ENCODE data around the gene STEAP3. TPM values are rescaled to one million over a fixed set of nuclear protein-coding genes. Genes with fewer than 3 reads are reported as not detected.

STEAP3 gene
- total RNA-seq, 1 donor from 2014 or later = 0.94 TPM

DNA sequence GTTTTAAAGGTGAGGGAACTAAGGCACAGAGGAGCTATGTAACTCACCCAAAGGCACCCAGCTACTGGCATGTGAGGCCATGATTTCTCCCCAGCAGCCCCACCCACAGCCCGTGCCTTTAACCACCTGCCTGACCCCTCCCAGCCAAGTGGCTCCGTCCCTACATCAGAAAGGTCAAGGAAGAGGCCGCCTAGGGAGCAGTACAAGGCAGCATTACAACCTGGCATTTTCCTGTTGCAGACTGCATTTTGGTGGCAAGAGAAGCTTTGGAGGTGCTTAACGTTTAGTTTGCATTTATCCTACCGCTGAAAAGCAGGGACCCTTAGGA is 17.5 kb downstream of the STEAP3 start:
- Mint-ChIP-seq H3K36me3 (no peaks in the 10 kb centered on the region), H3K27ac (no peak overlapping the region), H3K4me3 (no peak overlapping the region), H3K9me3 (no peaks in the 10 kb centered on the region), H3K4me1 (peaks cover 9% of the 10 kb centered on the region), H3K27me3 (ENCODE audit: low read depth) (peaks cover 3% of the 10 kb centered on the region)
- TF ChIP-seq, protein P1, sequence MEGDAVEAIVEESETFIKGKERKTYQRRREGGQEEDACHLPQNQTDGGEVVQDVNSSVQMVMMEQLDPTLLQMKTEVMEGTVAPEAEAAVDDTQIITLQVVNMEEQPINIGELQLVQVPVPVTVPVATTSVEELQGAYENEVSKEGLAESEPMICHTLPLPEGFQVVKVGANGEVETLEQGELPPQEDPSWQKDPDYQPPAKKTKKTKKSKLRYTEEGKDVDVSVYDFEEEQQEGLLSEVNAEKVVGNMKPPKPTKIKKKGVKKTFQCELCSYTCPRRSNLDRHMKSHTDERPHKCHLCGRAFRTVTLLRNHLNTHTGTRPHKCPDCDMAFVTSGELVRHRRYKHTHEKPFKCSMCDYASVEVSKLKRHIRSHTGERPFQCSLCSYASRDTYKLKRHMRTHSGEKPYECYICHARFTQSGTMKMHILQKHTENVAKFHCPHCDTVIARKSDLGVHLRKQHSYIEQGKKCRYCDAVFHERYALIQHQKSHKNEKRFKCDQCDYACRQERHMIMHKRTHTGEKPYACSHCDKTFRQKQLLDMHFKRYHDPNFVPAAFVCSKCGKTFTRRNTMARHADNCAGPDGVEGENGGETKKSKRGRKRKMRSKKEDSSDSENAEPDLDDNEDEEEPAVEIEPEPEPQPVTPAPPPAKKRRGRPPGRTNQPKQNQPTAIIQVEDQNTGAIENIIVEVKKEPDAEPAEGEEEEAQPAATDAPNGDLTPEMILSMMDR (IDR thresholded peaks at IDR 0.05; ENCODE audit: unreplicated experiment) = no peak
- DNase-seq (ENCODE audit: low spot score in 2 of 2, unreplicated experiment in 2 of 2) = no peak

DNA sequence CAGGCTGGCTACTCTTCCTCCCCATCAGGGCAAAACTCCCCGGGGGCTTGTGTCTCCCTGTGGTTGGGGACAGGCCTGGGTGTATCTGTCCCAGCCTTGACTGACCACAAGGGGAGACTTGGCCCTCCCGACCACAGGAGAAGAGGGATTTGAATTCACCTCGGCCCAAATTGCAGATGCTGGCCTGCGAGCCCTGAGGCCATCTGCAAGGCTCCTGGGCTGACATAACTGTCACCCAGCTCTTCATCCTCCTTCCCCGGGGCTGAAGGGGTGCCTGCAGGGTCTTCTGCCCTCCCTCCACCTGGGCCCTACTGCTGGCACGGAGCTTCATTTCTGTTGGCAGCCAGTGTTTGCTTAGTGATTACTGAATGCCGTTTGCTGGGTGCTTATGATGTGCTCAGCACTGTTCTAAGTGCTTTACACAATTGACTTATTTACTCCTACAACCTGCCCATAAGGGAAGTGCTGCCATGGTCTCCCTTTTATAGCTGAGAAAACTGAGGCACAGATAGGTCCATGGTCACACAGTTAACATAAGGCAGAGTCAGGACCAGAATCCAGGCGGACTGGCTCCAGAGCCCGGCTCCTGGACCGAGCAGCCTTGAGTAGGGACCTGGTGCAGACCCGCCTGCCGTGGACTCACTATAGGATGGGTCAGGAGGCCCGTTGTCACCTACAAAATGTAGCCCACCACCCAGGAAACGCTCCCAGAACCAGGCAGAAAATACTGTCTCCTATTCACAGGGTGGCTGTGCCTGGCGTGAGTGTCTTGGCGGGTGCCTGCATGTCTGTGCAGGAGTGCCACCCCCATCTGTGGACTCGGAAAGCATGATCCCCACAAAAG is 18.9 kb downstream of the STEAP3 start:
- DNase-seq (ENCODE audit: low spot score in 2 of 2, unreplicated experiment in 2 of 2) = no peak
- Mint-ChIP-seq H3K27me3 (ENCODE audit: low read depth) (peaks cover 3% of the 10 kb centered on the region), H3K4me1 (peaks cover 9% of the 10 kb centered on the region), H3K36me3 (no peaks in the 10 kb centered on the region), H3K27ac (no peak overlapping the region), H3K9me3 (no peaks in the 10 kb centered on the region), H3K4me3 (no peak overlapping the region)
- TF ChIP-seq, protein P1 (IDR thresholded peaks at IDR 0.05; ENCODE audit: unreplicated experiment) = no peak

DNA sequence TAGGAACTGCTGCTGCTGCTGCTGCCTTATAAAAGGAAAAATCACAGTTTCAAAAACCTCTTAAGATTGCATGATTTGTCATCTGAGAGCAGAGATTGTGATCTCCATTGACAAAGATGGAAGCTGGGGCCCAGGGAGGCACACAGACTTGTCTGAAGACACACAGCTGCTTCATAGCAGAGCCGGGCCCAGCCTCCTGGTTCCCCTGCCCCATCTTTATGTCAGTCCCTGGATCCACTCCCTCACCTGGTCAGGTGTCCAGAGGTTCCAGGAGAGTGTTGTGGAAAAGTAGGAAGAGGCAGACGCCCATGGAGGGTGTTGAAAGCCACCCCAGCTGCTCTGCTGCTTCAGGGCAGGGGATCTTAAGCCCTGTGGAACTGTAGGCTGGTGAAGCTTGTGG is 20.0 kb downstream of the STEAP3 start:
- Mint-ChIP-seq H3K27ac (no peak overlapping the region), H3K4me1 (peaks cover 9% of the 10 kb centered on the region), H3K27me3 (ENCODE audit: low read depth) (no peaks in the 10 kb centered on the region), H3K4me3 (no peak overlapping the region), H3K36me3 (no peaks in the 10 kb centered on the region), H3K9me3 (no peaks in the 10 kb centered on the region)
- TF ChIP-seq, protein P1 (IDR thresholded peaks at IDR 0.05; ENCODE audit: unreplicated experiment) = no peak
- no peak for DNase-seq (ENCODE audit: low spot score in 2 of 2, unreplicated experiment in 2 of 2)

DNA sequence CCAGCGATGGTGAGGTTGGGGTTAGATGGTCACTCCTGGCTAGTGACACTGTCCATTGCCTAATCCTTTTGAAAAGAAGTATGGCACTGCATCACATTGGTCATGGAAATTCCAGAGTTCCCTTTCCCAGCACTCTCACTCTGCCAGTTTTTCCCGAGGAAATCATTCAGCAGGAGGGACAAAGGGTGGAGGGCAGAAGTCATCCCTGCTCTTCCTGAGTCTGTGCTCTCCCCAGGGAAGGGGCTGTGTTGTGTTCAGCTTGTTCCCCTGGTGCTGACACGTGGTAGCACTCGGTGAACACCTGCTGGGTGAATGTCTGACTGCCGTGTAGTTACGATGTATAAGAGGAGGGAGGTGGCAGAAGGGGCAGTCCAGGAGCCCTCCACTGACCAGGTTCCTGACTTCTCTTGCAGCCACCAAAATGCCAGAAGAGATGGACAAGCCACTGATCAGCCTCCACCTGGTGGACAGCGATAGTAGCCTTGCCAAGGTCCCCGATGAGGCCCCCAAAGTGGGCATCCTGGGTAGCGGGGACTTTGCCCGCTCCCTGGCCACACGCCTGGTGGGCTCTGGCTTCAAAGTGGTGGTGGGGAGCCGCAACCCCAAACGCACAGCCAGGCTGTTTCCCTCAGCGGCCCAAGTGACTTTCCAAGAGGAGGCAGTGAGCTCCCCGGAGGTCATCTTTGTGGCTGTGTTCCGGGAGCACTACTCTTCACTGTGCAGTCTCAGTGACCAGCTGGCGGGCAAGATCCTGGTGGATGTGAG is 21.6 kb downstream of the STEAP3 start:
- no peak for DNase-seq (ENCODE audit: low spot score in 2 of 2, unreplicated experiment in 2 of 2)
- no peaks in the 10 kb centered on the region for H3K9me3 Mint-ChIP-seq
- H3K4me3 Mint-ChIP-seq = no peak overlapping the region
- H3K36me3 Mint-ChIP-seq = no peaks in the 10 kb centered on the region
- TF ChIP-seq, protein P1 (IDR thresholded peaks at IDR 0.05; ENCODE audit: unreplicated experiment) = no peak
- no peak overlapping the region for H3K27ac Mint-ChIP-seq
- H3K4me1 Mint-ChIP-seq = peaks cover 7% of the 10 kb centered on the region
- no peaks in the 10 kb centered on the region for H3K27me3 Mint-ChIP-seq (ENCODE audit: low read depth)

DNA sequence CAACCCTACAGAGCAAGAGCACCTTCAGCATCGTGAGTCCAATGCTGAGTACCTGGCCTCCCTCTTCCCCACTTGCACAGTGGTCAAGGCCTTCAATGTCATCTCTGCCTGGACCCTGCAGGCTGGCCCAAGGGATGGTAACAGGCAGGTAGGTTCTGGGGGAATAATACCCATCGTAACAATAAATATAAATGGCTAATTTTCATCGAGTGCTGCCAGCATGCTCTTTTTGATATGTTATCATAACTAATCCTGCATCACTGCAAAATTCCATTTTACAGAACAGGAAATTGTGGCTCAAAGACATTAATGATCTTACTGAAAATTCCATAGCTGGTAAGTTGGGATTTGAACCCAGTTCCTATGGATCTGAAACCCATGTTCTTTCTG is 22.2 kb downstream of the STEAP3 start:
- H3K27me3 Mint-ChIP-seq (ENCODE audit: low read depth) = no peaks in the 10 kb centered on the region
- no peak for DNase-seq (ENCODE audit: low spot score in 2 of 2, unreplicated experiment in 2 of 2)
- no peaks in the 10 kb centered on the region for H3K36me3 Mint-ChIP-seq
- no peak overlapping the region for H3K27ac Mint-ChIP-seq
- peaks cover 2% of the 10 kb centered on the region for H3K4me1 Mint-ChIP-seq
- TF ChIP-seq, protein P1 (IDR thresholded peaks at IDR 0.05; ENCODE audit: unreplicated experiment) = no peak
- H3K9me3 Mint-ChIP-seq = no peaks in the 10 kb centered on the region
- no peak overlapping the region for H3K4me3 Mint-ChIP-seq

All from mesothelial cell of epicardium (in vitro differentiated cells).